OCI-LY1 (cell line): Measurements from ENCODE around the gene KRTAP21-2.

Experiments used
- H2AFZ ChIP-seq: fragments of 200-600 bp; sonication (generic), shearing (Covaris generic); 2 replicates; pipeline ENCODE4 v1.6.0; 2014; ENCODE audit warnings: antibody characterized with exemption, mild to moderate bottlenecking, low read length
- H3F3A ChIP-seq: fragments of 200-600 bp; sonication (generic), shearing (Covaris generic); 2 replicates; pipeline ENCODE4 v1.6.0; 2014; ENCODE audit warnings: mild to moderate bottlenecking, antibody characterized with exemption, low read length, moderate library complexity; ENCODE audit not compliant: insufficient read depth
- H3K27ac ChIP-seq: fragments of 200-600 bp; sonication (generic); 2 replicates; pipeline ENCODE4 v1.5.1; 2014; ENCODE audit warnings: low read length, mixed run types, mild to moderate bottlenecking, low read depth; ENCODE audit not compliant: poor library complexity, severe bottlenecking
- H3K27me3 ChIP-seq: fragments of 200-600 bp; sonication (generic); 2 replicates; pipeline ENCODE4 v1.6.0; 2014; ENCODE audit warnings: antibody characterized with exemption, mild to moderate bottlenecking, low read length, moderate library complexity; ENCODE audit not compliant: insufficient read depth
- H3K36me3 ChIP-seq: fragments of 200-600 bp; sonication (generic); 2 replicates; pipeline ENCODE4 v1.6.1; 2014; ENCODE audit warnings: mild to moderate bottlenecking, antibody characterized with exemption, low read length, moderate library complexity, mixed read lengths; ENCODE audit not compliant: insufficient read depth
- H3K4me1 ChIP-seq: fragments of 200-600 bp; sonication (generic); 2 replicates; pipeline ENCODE4 v1.5.1; 2014; ENCODE audit warnings: mild to moderate bottlenecking, low read length, moderate library complexity; ENCODE audit not compliant: insufficient read depth, severe bottlenecking
- H3K4me2 ChIP-seq: fragments of 200-600 bp; sonication (generic), shearing (Covaris generic); 2 replicates; pipeline ENCODE4 v1.6.1; 2014; ENCODE audit warnings: low read length
- H3K4me3 ChIP-seq: fragments of 200-600 bp; sonication (generic); 2 replicates; pipeline ENCODE4 v1.5.1; 2014; ENCODE audit warnings: low read length, low read depth, mild to moderate bottlenecking, mixed read lengths; ENCODE audit not compliant: poor library complexity, severe bottlenecking
- H3K79me2 ChIP-seq: fragments of 200-600 bp; shearing (Covaris generic); 2 replicates; pipeline ENCODE4 v1.6.1; 2016; ENCODE audit warnings: mixed run types, low read length, mixed read lengths; ENCODE audit not compliant: insufficient read depth
- H3K9ac ChIP-seq: fragments of 200-600 bp; sonication (generic), shearing (Covaris generic); 2 replicates; pipeline ENCODE4 v1.6.1; 2014; ENCODE audit warnings: mild to moderate bottlenecking, low read length, mixed read lengths
- H3K9me2 ChIP-seq: fragments of 200-600 bp; sonication (generic), shearing (Covaris generic); 2 replicates; pipeline ENCODE4 v1.6.1; 2014; ENCODE audit warnings: low read depth, mild to moderate bottlenecking, low read length, mixed read lengths
- H3K9me3 ChIP-seq: fragments of 200-600 bp; shearing (Covaris generic); 2 replicates; pipeline ENCODE4 v1.6.1; 2014; ENCODE audit warnings: low read length, mixed read lengths
- H4K20me1 ChIP-seq: fragments of 200-600 bp; sonication (generic), shearing (Covaris generic); 2 replicates; pipeline ENCODE4 v1.6.0; 2016; ENCODE audit warnings: mild to moderate bottlenecking, low read length; ENCODE audit not compliant: insufficient read depth
- CTCF ChIP-seq: fragments of 200-600 bp; sonication (generic), shearing (Covaris generic); IDR thresholded peaks from 2 replicates; pipeline ENCODE4 v1.5.1; 2017; ENCODE audit warnings: mild to moderate bottlenecking, antibody characterized with exemption, low read length, moderate library complexity, mixed read lengths
- EZH2 ChIP-seq: fragments of 200-600 bp; sonication (generic), shearing (Covaris generic); IDR thresholded peaks from 2 replicates; pipeline ENCODE4 v1.8.0; 2017; ENCODE audit warnings: borderline replicate concordance, mixed run types, mild to moderate bottlenecking, antibody characterized with exemption, low read length, moderate library complexity, mixed read lengths

KRTAP21-2 gene

GRCh38 chr21:30714946-30715345 is 32.1 kb downstream of the KRTAP21-2 start:
- no peak overlapping the region for H3K4me2 ChIP-seq
- no peaks in the 10 kb centered on the region for H3K9me3 ChIP-seq
- H3K4me1 ChIP-seq = no peaks in the 10 kb centered on the region
- H4K20me1 ChIP-seq = no peaks in the 10 kb centered on the region
- H3K36me3 ChIP-seq = no peaks in the 10 kb centered on the region
- no peaks in the 10 kb centered on the region for H3K27me3 ChIP-seq
- H3F3A ChIP-seq = no peaks in the 10 kb centered on the region
- no peak overlapping the region for H3K4me3 ChIP-seq
- no peak overlapping the region for H2AFZ ChIP-seq
- no peaks in the 10 kb centered on the region for H3K79me2 ChIP-seq
- no peak overlapping the region for H3K27ac ChIP-seq
- H3K9ac ChIP-seq = no peak overlapping the region
- H3K9me2 ChIP-seq = no peaks in the 10 kb centered on the region
- no peak for TF ChIP-seq CTCF
- TF ChIP-seq EZH2 = no peak

- Histone ChIP-seq H3K27me3 (no peaks in the 10 kb centered on the region), H3K27ac (no peak overlapping the region), H3K4me3 (no peak overlapping the region), H3K4me2 (no peak overlapping the region), H3K4me1 (no peaks in the 10 kb centered on the region), H3F3A (no peaks in the 10 kb centered on the region), H2AFZ (no peak overlapping the region), H3K79me2 (no peaks in the 10 kb centered on the region), H3K36me3 (no peaks in the 10 kb centered on the region), H3K9ac (no peak overlapping the region), H4K20me1 (no peaks in the 10 kb centered on the region), H3K9me3 (no peaks in the 10 kb centered on the region), H3K9me2 (no peaks in the 10 kb centered on the region)
- TF ChIP-seq EZH2 = no peak
- no peak for TF ChIP-seq CTCF
Observed at GRCh38 chr21:30714456-30714855, 32.6 kb downstream of the KRTAP21-2 start.

- no peaks in the 10 kb centered on the region for H3K27me3 ChIP-seq
- no peak overlapping the region for H3K9ac ChIP-seq
- no peak overlapping the region for H3K27ac ChIP-seq
- H3K9me2 ChIP-seq = no peaks in the 10 kb centered on the region
- H3K36me3 ChIP-seq = no peaks in the 10 kb centered on the region
- H3K4me1 ChIP-seq = no peaks in the 10 kb centered on the region
- H3K4me3 ChIP-seq = no peak overlapping the region
- no peak overlapping the region for H3K4me2 ChIP-seq
- H2AFZ ChIP-seq = no peak overlapping the region
- H3K79me2 ChIP-seq = no peaks in the 10 kb centered on the region
- no peaks in the 10 kb centered on the region for H3K9me3 ChIP-seq
- TF ChIP-seq EZH2 = no peak
- no peak for TF ChIP-seq CTCF
- no peaks in the 10 kb centered on the region for H4K20me1 ChIP-seq
- H3F3A ChIP-seq = no peaks in the 10 kb centered on the region
Observed at GRCh38 chr21:30713766-30714165, 33.3 kb downstream of the KRTAP21-2 start.
